OCI-LY1 (cell line): ENCODE results near the gene RFC1.

Experiments used
- EZH2 ChIP-seq: fragments of 200-600 bp; sonication (generic), shearing (Covaris generic); IDR thresholded peaks from 2 replicates; pipeline ENCODE4 v1.8.0; 2017; ENCODE audit warnings: borderline replicate concordance, mixed run types, mild to moderate bottlenecking, antibody characterized with exemption, low read length, moderate library complexity, mixed read lengths
- TF ChIP-seq, protein P1 (sequence below): fragments of 200-600 bp; sonication (generic), shearing (Covaris generic); IDR thresholded peaks from 2 replicates; pipeline ENCODE4 v1.5.1; 2017; ENCODE audit warnings: mild to moderate bottlenecking, antibody characterized with exemption, low read length, moderate library complexity, mixed read lengths

DNA sequence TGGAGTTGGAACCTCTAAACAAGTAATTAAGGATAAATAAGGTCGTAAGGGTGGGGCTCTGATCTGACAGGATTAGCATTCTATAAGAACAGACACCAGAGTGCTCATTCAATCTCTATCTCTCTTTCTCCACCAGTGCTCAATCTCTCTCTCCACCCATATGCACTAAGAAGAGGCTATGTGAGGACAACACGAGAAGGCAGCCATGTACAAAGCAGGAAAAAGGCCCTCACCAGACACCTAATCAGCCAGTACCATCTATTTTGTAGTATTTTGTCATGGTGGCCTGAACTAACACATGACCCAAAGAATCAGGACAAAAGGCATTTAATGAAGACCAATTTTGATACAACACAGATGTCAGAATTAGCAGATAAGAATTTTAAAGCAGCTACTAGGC, 16.8 kb downstream of the RFC1 start:
- TF ChIP-seq, protein P1, sequence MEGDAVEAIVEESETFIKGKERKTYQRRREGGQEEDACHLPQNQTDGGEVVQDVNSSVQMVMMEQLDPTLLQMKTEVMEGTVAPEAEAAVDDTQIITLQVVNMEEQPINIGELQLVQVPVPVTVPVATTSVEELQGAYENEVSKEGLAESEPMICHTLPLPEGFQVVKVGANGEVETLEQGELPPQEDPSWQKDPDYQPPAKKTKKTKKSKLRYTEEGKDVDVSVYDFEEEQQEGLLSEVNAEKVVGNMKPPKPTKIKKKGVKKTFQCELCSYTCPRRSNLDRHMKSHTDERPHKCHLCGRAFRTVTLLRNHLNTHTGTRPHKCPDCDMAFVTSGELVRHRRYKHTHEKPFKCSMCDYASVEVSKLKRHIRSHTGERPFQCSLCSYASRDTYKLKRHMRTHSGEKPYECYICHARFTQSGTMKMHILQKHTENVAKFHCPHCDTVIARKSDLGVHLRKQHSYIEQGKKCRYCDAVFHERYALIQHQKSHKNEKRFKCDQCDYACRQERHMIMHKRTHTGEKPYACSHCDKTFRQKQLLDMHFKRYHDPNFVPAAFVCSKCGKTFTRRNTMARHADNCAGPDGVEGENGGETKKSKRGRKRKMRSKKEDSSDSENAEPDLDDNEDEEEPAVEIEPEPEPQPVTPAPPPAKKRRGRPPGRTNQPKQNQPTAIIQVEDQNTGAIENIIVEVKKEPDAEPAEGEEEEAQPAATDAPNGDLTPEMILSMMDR = no peak
- TF ChIP-seq EZH2 = no peak
